Neutrophil (primary cell): ENCODE measurements around the gene ANKS1A.

Source experiments
- H3K27ac ChIP-seq: fragments of 200-600 bp; sonication (generic); 2 replicates; pipeline ENCODE4 v1.5.1; 2016; ENCODE audit warnings: mild to moderate bottlenecking, moderate library complexity
- H3K27me3 ChIP-seq: fragments of 200-600 bp; sonication (generic); 2 replicates; pipeline ENCODE4 v1.6.0; 2016; ENCODE audit warnings: mild to moderate bottlenecking
- H3K36me3 ChIP-seq: fragments of 200-600 bp; sonication (generic); 2 replicates; pipeline ENCODE4 v1.5.1; 2017
- H3K4me1 ChIP-seq, 2 experiments: fragments of 200-600 bp in 1 of 2; sonication (generic) in 1 of 2; 1 replicate in 1 of 2; 2 replicates in 1 of 2; pipeline versions ENCODE4 v1.5.1 to v1.6.1; 2013 to 2016; ENCODE audit warnings: low read depth in 1 of 2, low read length in 1 of 2, mild to moderate bottlenecking in 1 of 2, moderate library complexity in 1 of 2; ENCODE audit not compliant: control insufficient read depth in 1 of 2, insufficient read depth in 1 of 2
- H3K4me3 ChIP-seq, 2 experiments: fragments of 200-600 bp in 1 of 2; sonication (generic) in 1 of 2; 1 replicate in 1 of 2; 2 replicates in 1 of 2; pipeline ENCODE4 v1.5.1; 2013 to 2016; ENCODE audit warnings: low read depth in 1 of 2, low read length in 1 of 2, mild to moderate bottlenecking in 1 of 2, moderate library complexity in 1 of 2
- H3K9me3 ChIP-seq: fragments of 200-600 bp; sonication (generic); 2 replicates; pipeline ENCODE4 v1.5.1; 2016
- CTCF ChIP-seq: fragments of 200-600 bp; sonication (generic); IDR thresholded peaks from 2 replicates; pipeline ENCODE4 v1.5.1; 2016; ENCODE audit warnings: antibody characterized with exemption

ANKS1A gene

GRCh38 chr6:35088281-35089215, 199.5 kb downstream of the ANKS1A start:
- H3K4me3 ChIP-seq: no peak overlapping the region
- no peaks in the 10 kb centered on the region for H3K27me3 ChIP-seq
- TF ChIP-seq CTCF: no peak
- H3K36me3 ChIP-seq: peaks cover 94% of the 10 kb centered on the region
- no peaks in the 10 kb centered on the region for H3K4me1 ChIP-seq
- no peak overlapping the region for H3K27ac ChIP-seq
- no peaks in the 10 kb centered on the region for H3K9me3 ChIP-seq

GRCh38 chr6:35089216-35089934, 200.3 kb downstream of the ANKS1A start:
- Histone ChIP-seq H3K36me3 (peaks cover 86% of the 10 kb centered on the region), H3K9me3 (no peaks in the 10 kb centered on the region), H3K27ac (no peak overlapping the region), H3K4me3 (no peak overlapping the region), H3K4me1 (no peaks in the 10 kb centered on the region), H3K27me3 (no peaks in the 10 kb centered on the region)
- TF ChIP-seq CTCF: no peak

GRCh38 chr6:35089935-35090505, 201.0 kb downstream of the ANKS1A start:
- H3K36me3 ChIP-seq: peaks cover 79% of the 10 kb centered on the region
- H3K4me1 ChIP-seq: no peaks in the 10 kb centered on the region

GRCh38 chr6:35090734-35091133, 201.7 kb downstream of the ANKS1A start:
- H3K4me1 ChIP-seq: no peaks in the 10 kb centered on the region
- H3K27me3 ChIP-seq: no peaks in the 10 kb centered on the region
- TF ChIP-seq CTCF: no peak
- no peaks in the 10 kb centered on the region for H3K9me3 ChIP-seq
- no peak overlapping the region for H3K4me3 ChIP-seq
- H3K36me3 ChIP-seq: peaks cover 72% of the 10 kb centered on the region
- no peak overlapping the region for H3K27ac ChIP-seq

More at GRCh38 chr6:35089935-35090505, 201.0 kb downstream of the ANKS1A start:
- Histone ChIP-seq H3K9me3 (no peaks in the 10 kb centered on the region), H3K27ac (no peak overlapping the region), H3K27me3 (no peaks in the 10 kb centered on the region), H3K4me3 (no peak overlapping the region)
- TF ChIP-seq CTCF: no peak

GRCh38 chr6:35091346-35092083, 202.5 kb downstream of the ANKS1A start:
- Histone ChIP-seq H3K27ac (no peak overlapping the region), H3K4me3 (no peak overlapping the region), H3K4me1 (no peaks in the 10 kb centered on the region), H3K9me3 (no peaks in the 10 kb centered on the region), H3K36me3 (peaks cover 64% of the 10 kb centered on the region), H3K27me3 (no peaks in the 10 kb centered on the region)
- no peak for TF ChIP-seq CTCF
